ENCODE results near the gene TMEM69. TPM values are rescaled to one million over a fixed set of nuclear protein-coding genes. Genes with fewer than 3 reads are reported as not detected.
"Not testable (repeated sequence)": the region's sequence is repeated elsewhere in the genome, so short reads cannot be mapped to it uniquely, and the experiment has no call there.

Gene TMEM69
- total RNA-seq, 1 donor = 6.9 TPM

DNA sequence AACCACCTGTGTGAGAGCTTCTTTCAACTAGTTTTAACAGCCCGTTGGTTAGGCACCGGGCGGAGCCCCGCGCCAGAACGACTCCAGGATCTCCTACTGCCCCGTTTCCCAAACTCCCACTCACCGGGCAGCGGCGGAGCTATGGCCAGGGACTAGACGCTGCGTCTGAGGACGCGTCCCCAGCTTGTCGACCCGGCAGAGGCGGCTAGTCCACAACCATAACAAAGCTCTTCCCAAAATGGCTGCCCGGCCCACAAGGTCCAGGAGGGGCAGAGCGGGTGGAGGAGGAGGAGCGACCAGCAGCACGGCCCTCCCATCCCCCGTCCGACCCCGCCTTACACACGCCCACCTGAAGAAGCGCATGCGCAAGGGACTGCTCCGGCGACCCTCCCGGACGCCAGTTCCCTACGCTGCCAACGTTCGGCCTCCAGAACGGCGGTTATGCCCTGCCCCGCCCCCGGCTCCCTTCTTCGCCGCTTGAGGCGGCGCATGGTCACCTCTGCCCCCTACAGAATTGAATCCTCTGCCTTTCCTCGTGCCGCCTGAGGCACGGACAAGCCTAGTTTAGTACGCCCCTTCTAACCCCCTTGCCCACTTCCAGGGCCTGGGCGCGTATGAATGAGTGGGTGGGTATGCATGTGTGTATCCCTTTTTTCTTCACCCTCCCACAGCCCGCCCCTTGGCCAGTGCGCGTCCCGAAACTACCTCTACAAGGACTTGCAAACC, 1.5 kb upstream of the TMEM69 start, which contains the start of gene GPBP1L1:
TSS of gene GPBP1L1 (minus strand) at position 246 of the 726 bp plus-strand sequence. CDS start 27,446 bp downstream, outside the sequence.
- TF ChIP-seq, protein P1, sequence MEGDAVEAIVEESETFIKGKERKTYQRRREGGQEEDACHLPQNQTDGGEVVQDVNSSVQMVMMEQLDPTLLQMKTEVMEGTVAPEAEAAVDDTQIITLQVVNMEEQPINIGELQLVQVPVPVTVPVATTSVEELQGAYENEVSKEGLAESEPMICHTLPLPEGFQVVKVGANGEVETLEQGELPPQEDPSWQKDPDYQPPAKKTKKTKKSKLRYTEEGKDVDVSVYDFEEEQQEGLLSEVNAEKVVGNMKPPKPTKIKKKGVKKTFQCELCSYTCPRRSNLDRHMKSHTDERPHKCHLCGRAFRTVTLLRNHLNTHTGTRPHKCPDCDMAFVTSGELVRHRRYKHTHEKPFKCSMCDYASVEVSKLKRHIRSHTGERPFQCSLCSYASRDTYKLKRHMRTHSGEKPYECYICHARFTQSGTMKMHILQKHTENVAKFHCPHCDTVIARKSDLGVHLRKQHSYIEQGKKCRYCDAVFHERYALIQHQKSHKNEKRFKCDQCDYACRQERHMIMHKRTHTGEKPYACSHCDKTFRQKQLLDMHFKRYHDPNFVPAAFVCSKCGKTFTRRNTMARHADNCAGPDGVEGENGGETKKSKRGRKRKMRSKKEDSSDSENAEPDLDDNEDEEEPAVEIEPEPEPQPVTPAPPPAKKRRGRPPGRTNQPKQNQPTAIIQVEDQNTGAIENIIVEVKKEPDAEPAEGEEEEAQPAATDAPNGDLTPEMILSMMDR (IDR thresholded peaks at IDR 0.05; ENCODE audit: insufficient read depth, low read depth, low read length) = no peak

DNA sequence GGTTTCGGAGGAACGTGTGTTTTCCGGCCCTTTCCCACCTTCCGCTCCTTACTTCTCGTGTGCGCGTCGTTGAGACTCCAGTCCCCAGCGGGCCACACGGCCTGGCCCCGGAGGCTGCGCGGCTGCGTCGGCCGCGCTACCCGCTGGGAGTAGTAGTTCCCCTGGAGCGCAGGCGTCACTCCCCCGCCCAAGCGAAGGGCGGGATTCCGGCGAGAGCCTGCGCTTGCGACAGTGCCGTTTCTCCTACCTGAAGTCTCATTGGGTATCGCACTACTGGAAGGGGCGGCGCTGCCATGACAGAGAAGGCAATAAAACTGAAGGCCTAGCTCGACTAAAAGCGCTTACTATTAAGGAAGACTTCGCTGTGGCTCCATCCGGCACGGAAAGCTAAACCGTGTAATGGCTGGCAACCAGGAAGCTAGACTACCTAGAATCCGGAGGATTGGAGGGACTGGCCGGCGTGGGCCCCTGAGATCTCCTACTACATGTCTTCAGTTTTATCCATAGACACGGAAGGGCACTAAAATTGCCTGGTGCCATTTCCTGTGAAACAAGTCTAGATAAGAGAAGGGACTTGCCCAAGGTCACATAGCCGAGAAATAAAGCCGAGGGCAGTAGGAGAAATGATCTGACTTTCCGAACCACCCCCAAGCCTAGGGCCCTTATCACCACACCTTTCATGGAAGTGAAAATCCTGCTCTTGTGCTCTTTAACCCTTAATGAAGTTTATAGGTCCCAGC, 797 bp upstream of the TMEM69 start:
- peak; percentile 99 for DNase-seq (ENCODE audit: low read depth)
- peak overlapping the region; percentile 95 for H3K4me3 ChIP-seq (ENCODE audit: low read depth, low read length)
- TF ChIP-seq, protein P1 (IDR thresholded peaks at IDR 0.05; ENCODE audit: insufficient read depth, low read depth, low read length) = no peak

More for the DNA sequence above, 1.5 kb upstream of the TMEM69 start, which contains the start of gene GPBP1L1:
- H3K4me3 ChIP-seq (ENCODE audit: low read depth, low read length) = peak within 1 kb of the TSS; percentile 95
- peak; percentile 98 for DNase-seq (ENCODE audit: low read depth)

DNA sequence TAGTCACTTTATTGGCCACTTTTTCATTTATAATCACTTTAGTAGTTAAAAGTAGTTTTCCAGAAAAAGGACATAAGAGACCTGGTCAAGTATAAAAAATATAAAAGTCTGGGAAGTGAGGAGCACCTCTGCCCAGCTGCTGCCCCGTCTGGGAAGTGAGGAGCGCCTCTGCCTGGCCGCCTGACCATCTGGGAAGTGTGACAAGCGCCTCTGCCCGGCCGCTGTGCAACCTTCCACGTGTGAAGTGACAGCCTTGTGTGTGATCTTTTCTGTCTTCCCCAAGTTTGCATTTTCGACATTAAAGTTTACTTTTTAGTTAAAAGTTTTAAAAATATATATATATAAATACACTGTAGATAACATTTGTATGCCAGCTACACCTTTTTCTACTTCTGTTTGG, 5.8 kb downstream of the TMEM69 start:
- not testable (repeated sequence) for DNase-seq (ENCODE audit: low read depth)

DNA sequence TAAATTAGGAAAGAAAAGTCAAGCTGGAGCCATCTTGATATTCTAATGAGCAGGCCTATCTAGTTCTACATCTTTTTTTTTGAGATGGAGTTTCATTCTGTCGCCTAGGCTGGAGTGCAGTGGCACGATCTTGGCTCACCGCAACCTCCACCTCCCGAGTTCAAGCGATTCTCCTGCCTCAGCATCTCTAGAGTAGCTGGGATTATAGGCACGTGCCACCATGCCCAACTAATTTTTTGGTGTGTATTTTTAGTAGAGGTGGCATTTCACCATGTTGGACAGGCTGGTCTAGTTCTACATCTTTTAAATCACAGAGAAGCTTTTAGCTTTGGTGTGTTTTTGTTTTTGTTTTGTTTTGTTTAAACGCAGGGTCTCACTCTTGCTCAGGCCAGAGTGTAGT, 6.8 kb downstream of the TMEM69 start:
- H3K4me3 ChIP-seq (ENCODE audit: low read depth, low read length) = no peak overlapping the region
- TF ChIP-seq, protein P1 (IDR thresholded peaks at IDR 0.05; ENCODE audit: insufficient read depth, low read depth, low read length) = no peak
- no peak for DNase-seq (ENCODE audit: low read depth)

More for the DNA sequence above, 5.8 kb downstream of the TMEM69 start:
- H3K4me3 ChIP-seq (ENCODE audit: low read depth, low read length) = not testable (repeated sequence)

DNA sequence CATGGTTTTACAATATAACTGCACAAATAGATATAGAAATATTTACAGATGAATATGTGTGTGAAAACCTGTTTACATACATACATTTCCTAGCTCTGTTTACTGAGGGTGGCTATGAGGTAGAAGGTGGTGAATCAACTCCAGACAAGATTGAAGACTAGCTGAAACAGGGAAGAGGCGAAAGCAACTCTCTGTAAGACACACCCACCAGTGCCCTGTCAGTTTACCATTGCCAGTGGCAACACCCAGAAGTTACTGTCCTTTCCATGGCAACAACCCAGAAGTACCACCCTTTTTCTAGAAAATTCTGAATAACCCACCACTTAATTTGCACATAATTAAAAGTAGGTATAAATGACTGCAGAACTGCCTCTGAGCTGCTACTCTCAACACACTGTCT, 16.7 kb downstream of the TMEM69 start:
- TF ChIP-seq, protein P1 (IDR thresholded peaks at IDR 0.05; ENCODE audit: insufficient read depth, low read depth, low read length) = no peak
- no peak for DNase-seq (ENCODE audit: low read depth)
- H3K4me3 ChIP-seq (ENCODE audit: low read depth, low read length) = no peak overlapping the region

DNA sequence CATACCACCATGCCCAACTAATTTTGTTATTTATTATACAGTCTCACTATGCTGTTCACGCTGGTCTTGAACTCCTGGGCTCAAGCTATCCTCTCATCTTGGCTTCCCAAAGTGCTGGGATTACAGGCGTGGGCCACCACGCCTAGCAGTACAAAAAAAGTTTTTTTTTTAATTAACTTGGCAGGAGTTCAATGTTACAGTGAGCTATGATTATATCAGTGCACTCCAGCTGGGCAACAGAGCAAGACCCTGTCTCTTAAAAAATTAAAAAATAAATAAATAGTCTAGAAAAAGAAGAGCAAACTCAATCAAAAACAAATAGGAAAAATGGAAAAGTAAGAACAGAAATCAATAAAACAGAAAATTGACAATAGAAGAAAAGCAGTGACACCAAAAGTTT, 25.7 kb downstream of the TMEM69 start:
- no peak overlapping the region for H3K4me3 ChIP-seq (ENCODE audit: low read depth, low read length)
- TF ChIP-seq, protein P1 (IDR thresholded peaks at IDR 0.05; ENCODE audit: insufficient read depth, low read depth, low read length) = no peak

DNA sequence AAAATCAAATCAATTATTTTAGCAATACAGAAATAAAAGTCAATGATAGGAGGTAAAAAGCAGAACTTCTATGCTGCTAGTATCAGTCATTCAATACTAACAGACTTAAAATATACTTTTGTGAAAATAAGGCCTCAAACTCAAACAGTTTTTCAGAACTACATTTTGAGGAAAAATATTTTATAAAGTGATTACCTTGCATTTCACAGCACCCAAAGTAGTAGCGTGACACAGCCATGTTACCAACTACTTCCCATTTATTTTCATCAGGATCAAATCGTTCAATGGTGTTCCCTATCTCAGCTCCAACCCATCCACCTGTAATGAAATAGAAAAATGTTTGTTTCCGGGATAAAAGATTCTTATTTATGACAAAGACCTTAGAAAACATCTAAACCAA, 28.7 kb downstream of the TMEM69 start:
- no peak overlapping the region for H3K4me3 ChIP-seq (ENCODE audit: low read depth, low read length)
- TF ChIP-seq, protein P1 (IDR thresholded peaks at IDR 0.05; ENCODE audit: insufficient read depth, low read depth, low read length) = no peak
- no peak for DNase-seq (ENCODE audit: low read depth)

More for the DNA sequence above, 25.7 kb downstream of the TMEM69 start:
- DNase-seq (ENCODE audit: low read depth) = no peak

DNA sequence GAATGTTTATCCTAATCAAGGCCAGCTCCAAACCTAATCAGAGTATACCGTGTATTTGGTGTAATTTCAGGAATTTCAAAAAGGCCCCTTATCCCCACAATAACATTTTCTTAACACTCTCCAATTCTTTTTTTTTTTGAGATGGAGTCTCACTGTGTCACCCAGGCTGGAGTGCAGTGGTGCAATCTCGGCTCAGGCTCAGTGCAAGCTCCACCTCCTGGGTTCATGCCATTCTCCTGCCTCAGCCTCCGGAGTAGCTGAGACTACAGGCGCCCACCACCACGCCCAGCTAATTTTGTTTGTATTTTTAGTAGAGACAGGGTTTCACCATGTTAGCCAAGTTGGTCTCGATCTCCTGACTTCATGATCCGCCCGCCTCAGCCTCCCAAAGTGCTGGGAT, 29.4 kb downstream of the TMEM69 start:
- H3K4me3 ChIP-seq (ENCODE audit: low read depth, low read length) = not testable (repeated sequence)
- peak; percentile 5 for DNase-seq (ENCODE audit: low read depth)

All from fibroblast of villous mesenchyme (primary cell).